GM12875 (cell line): ENCODE data around the gene PDCD1.
"Not testable (repeated sequence)": the region's sequence is repeated elsewhere in the genome, so short reads cannot be mapped to it uniquely, and the experiment has no call there.

Experiments
- H3K4me3 ChIP-seq: one replicate; pipeline ENCODE4 v1.5.1; 2011; ENCODE audit warnings: low read depth, low read length, control low read depth
- CTCF ChIP-seq: IDR thresholded peaks from 2 replicates; pipeline ENCODE4 v1.5.1; 2011; ENCODE audit warnings: low read depth, mild to moderate bottlenecking, control low read depth, inconsistent platforms, low read length, moderate library complexity, borderline replicate concordance; ENCODE audit not compliant: insufficient read depth

The PDCD1 gene

DNA sequence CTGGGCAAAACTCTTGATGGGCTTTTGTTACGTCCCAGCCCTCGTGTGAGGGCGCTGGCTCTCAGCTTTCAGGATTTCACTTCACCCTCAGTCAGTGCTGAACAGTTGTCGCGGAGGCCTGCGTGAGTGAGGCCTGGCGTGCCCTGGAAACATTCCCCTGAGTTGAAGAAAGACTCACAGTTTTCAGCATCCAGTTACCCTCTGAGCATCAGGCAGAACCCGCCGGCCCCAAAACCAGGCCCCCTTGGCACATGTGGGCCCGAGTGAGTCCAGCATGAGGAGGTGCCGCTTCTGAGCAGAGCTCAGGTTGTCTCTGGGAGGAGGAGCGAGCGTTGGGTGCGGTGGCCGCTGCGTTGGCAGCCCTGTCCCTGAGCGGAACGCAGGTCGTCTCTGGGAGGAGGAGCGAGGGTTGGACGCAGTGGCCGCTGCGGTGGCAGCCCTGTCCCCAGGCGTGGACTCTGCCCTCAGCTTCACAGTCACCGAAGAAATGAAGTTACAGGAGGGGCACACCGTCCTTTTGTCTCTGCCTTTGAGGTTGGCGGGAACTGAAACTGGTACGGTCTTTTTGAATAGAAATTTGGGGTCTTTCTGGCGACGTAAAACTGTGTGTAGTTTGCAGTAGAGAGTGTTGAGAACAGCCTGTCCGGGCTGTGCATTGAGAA lies 49.8 kb downstream of the PDCD1 start, which contains the start of gene NEU4:
TSS of gene NEU4 (plus strand) at position 473 of the 662 bp plus-strand sequence. CDS start 5,292 bp downstream, outside the sequence.
- no peak within 1 kb of the TSS for H3K4me3 ChIP-seq
- TF ChIP-seq CTCF: no peak

- H3K4me3 ChIP-seq: no peak overlapping the region
Observed at GRCh38 chr2:241808051-241808720, 50.5 kb downstream of the PDCD1 start.

GRCh38 chr2:241806217-241806616 lies 52.5 kb downstream of the PDCD1 start:
- not testable (repeated sequence) for H3K4me3 ChIP-seq

More at GRCh38 chr2:241808051-241808720, 50.5 kb downstream of the PDCD1 start:
- TF ChIP-seq CTCF: no peak

GRCh38 chr2:241804326-241805229 lies 54.1 kb downstream of the PDCD1 start:
- peak overlapping the region; percentile 61 for H3K4me3 ChIP-seq
- TF ChIP-seq CTCF: peak; percentile 51; the same call in 1 of the 2 replicates

DNA sequence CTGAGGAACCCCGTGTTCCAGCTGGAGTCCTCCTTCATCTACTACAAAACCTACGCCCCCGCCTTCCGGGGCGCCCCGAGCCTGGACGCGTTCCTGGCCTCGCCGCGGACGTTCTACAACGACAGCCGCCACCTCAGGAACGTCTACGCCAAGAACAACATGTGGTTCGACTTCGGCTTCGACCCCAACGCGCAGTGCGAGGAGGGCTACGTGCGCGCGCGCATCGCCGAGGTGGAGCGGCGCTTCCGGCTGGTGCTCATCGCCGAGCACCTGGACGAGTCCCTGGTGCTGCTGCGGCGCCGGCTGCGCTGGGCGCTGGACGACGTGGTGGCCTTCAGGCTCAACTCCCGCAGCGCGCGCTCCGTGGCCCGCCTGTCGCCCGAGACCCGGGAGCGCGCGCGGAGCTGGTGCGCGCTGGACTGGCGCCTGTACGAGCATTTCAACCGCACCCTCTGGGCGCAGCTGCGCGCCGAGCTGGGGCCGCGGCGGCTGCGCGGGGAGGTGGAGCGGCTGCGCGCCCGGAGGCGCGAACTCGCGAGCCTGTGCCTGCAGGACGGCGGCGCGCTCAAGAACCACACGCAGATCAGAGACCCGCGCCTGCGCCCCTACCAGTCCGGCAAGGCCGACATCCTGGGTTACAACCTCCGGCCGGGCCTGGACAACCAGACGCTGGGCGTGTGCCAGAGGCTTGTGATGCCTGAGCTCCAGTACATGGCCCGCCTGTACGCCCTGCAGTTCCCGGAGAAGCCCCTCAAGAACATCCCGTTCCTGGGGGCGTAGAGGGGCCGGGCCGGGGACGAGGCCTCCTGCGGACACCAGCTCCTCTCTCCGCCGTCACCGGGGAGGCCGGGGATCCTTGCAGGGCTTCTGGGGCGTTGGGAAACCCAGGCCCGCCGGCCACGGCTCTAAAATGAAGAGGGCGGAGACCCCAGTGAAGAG lies 55.0 kb downstream of the PDCD1 start:
- peak overlapping the region; percentile 61 for H3K4me3 ChIP-seq
- TF ChIP-seq CTCF: no peak

- no peak for TF ChIP-seq CTCF
- H3K4me3 ChIP-seq: no peak overlapping the region
Observed at GRCh38 chr2:241802421-241803318, 56.0 kb downstream of the PDCD1 start.
